Activated T-cell treated with anti-CD3 and anti-CD28 coated beads, Interleukin-2, amount 50 U/mL, for 24 hours (primary cell): Measurements from ENCODE around the gene SEL1L.
"Not testable (repeated sequence)": the region's sequence is repeated elsewhere in the genome, so short reads cannot be mapped to it uniquely, and the experiment has no call there.

Experiments
- DNase-seq: peaks from one replicate; pipeline ENCODE4 v3.0.0-alpha.2; 2020
- H3K27ac Mint-ChIP-seq: 2 replicates; pipeline ENCODE4 v1.8.0; 2020; ENCODE audit warnings: mild to moderate bottlenecking, mixed read lengths
- H3K27me3 Mint-ChIP-seq: 2 replicates; pipeline ENCODE4 v1.8.0; 2020; ENCODE audit warnings: mixed read lengths
- H3K36me3 Mint-ChIP-seq: 2 replicates; pipeline ENCODE4 v1.8.0; 2020; ENCODE audit warnings: low read depth, mixed read lengths
- H3K4me1 Mint-ChIP-seq: 2 replicates; pipeline ENCODE4 v1.8.0; 2020; ENCODE audit warnings: low read depth, mixed read lengths
- H3K4me3 Mint-ChIP-seq: 2 replicates; pipeline ENCODE4 v1.8.0; 2020; ENCODE audit warnings: mild to moderate bottlenecking, moderate library complexity, mixed read lengths
- H3K9me3 Mint-ChIP-seq: 2 replicates; pipeline ENCODE4 v1.8.0; 2020; ENCODE audit warnings: mixed read lengths

SEL1L gene

GRCh38 chr14:81515927-81516326 is 17.7 kb downstream of the SEL1L start:
- H3K4me3 Mint-ChIP-seq, H3K9me3 Mint-ChIP-seq, DNase-seq, H3K27me3 Mint-ChIP-seq, H3K27ac Mint-ChIP-seq: not testable (repeated sequence)
- peaks cover 93% of the 10 kb centered on the region for H3K36me3 Mint-ChIP-seq
- H3K4me1 Mint-ChIP-seq = peaks cover 43% of the 10 kb centered on the region

GRCh38 chr14:81512826-81513225 is 20.8 kb downstream of the SEL1L start:
- not testable (repeated sequence) for H3K4me3 Mint-ChIP-seq, H3K27ac Mint-ChIP-seq, H3K9me3 Mint-ChIP-seq, H3K27me3 Mint-ChIP-seq, DNase-seq
- H3K36me3 Mint-ChIP-seq = peaks cover 95% of the 10 kb centered on the region
- H3K4me1 Mint-ChIP-seq = peaks cover 42% of the 10 kb centered on the region

GRCh38 chr14:81511111-81511904 is 22.3 kb downstream of the SEL1L start:
- H3K27ac Mint-ChIP-seq = peak overlapping the region; percentile 47
- H3K27me3 Mint-ChIP-seq = no peaks in the 10 kb centered on the region
- DNase-seq = no peak
- H3K4me3 Mint-ChIP-seq = no peak overlapping the region
- no peaks in the 10 kb centered on the region for H3K9me3 Mint-ChIP-seq
- peaks cover 47% of the 10 kb centered on the region for H3K4me1 Mint-ChIP-seq
- peaks cover 95% of the 10 kb centered on the region for H3K36me3 Mint-ChIP-seq

- no peak for DNase-seq
- Mint-ChIP-seq H3K27me3 (no peaks in the 10 kb centered on the region), H3K9me3 (no peaks in the 10 kb centered on the region)
Observed at GRCh38 chr14:81509838-81510452, 23.7 kb downstream of the SEL1L start.

GRCh38 chr14:81509321-81509720 is 24.3 kb downstream of the SEL1L start:
- Mint-ChIP-seq H3K4me1 (peaks cover 44% of the 10 kb centered on the region), H3K27ac (peak overlapping the region; percentile 9), H3K27me3 (no peaks in the 10 kb centered on the region), H3K36me3 (peaks cover 90% of the 10 kb centered on the region), H3K9me3 (no peaks in the 10 kb centered on the region), H3K4me3 (no peak overlapping the region)
- no peak for DNase-seq

More at GRCh38 chr14:81509838-81510452, 23.7 kb downstream of the SEL1L start:
- peak overlapping the region; percentile 39 for H3K27ac Mint-ChIP-seq
- H3K4me3 Mint-ChIP-seq = no peak overlapping the region
- peaks cover 47% of the 10 kb centered on the region for H3K4me1 Mint-ChIP-seq
- peaks cover 92% of the 10 kb centered on the region for H3K36me3 Mint-ChIP-seq

GRCh38 chr14:81506487-81506886 is 27.2 kb downstream of the SEL1L start:
- H3K36me3 Mint-ChIP-seq = peaks cover 90% of the 10 kb centered on the region
- H3K27me3 Mint-ChIP-seq = no peaks in the 10 kb centered on the region
- no peaks in the 10 kb centered on the region for H3K9me3 Mint-ChIP-seq
- no peak for DNase-seq
- H3K4me3 Mint-ChIP-seq = no peak overlapping the region
- H3K27ac Mint-ChIP-seq = no peak overlapping the region
- peaks cover 30% of the 10 kb centered on the region for H3K4me1 Mint-ChIP-seq

GRCh38 chr14:81504864-81505263 is 28.8 kb downstream of the SEL1L start:
- H3K9me3 Mint-ChIP-seq = no peaks in the 10 kb centered on the region
- peaks cover 91% of the 10 kb centered on the region for H3K36me3 Mint-ChIP-seq
- no peak overlapping the region for H3K4me3 Mint-ChIP-seq
- H3K27ac Mint-ChIP-seq = no peak overlapping the region
- no peak for DNase-seq
- H3K4me1 Mint-ChIP-seq = peaks cover 17% of the 10 kb centered on the region
- no peaks in the 10 kb centered on the region for H3K27me3 Mint-ChIP-seq

GRCh38 chr14:81485781-81486180 is 47.9 kb downstream of the SEL1L start:
- Mint-ChIP-seq H3K36me3 (peaks cover 86% of the 10 kb centered on the region), H3K9me3 (no peaks in the 10 kb centered on the region), H3K27ac (peak overlapping the region; percentile 69), H3K4me1 (peaks cover 10% of the 10 kb centered on the region), H3K27me3 (no peaks in the 10 kb centered on the region), H3K4me3 (no peak overlapping the region)
- DNase-seq = no peak

- peaks cover 10% of the 10 kb centered on the region for H3K4me1 Mint-ChIP-seq
- DNase-seq = no peak
- H3K27ac Mint-ChIP-seq = peak overlapping the region; percentile 69
- H3K4me3 Mint-ChIP-seq = no peak overlapping the region
- no peaks in the 10 kb centered on the region for H3K27me3 Mint-ChIP-seq
- peaks cover 85% of the 10 kb centered on the region for H3K36me3 Mint-ChIP-seq
- H3K9me3 Mint-ChIP-seq = no peaks in the 10 kb centered on the region
Observed at GRCh38 chr14:81485372-81485771, 48.3 kb downstream of the SEL1L start.

- Mint-ChIP-seq H3K27ac (no peak overlapping the region), H3K27me3 (no peaks in the 10 kb centered on the region), H3K4me3 (no peak overlapping the region), H3K4me1 (peaks cover 12% of the 10 kb centered on the region), H3K9me3 (no peaks in the 10 kb centered on the region), H3K36me3 (peaks cover 86% of the 10 kb centered on the region)
- no peak for DNase-seq
Observed at GRCh38 chr14:81484120-81484519, 49.5 kb downstream of the SEL1L start.

GRCh38 chr14:81480741-81481140 is 52.9 kb downstream of the SEL1L start:
- Mint-ChIP-seq H3K27ac (no peak overlapping the region), H3K4me3 (no peak overlapping the region), H3K4me1 (peaks cover 16% of the 10 kb centered on the region), H3K36me3 (peaks cover 86% of the 10 kb centered on the region), H3K9me3 (no peaks in the 10 kb centered on the region), H3K27me3 (no peaks in the 10 kb centered on the region)
- DNase-seq = no peak

GRCh38 chr14:81478446-81478845 is 55.2 kb downstream of the SEL1L start:
- Mint-ChIP-seq H3K27ac (peak overlapping the region; percentile 64), H3K36me3 (peaks cover 84% of the 10 kb centered on the region), H3K4me1 (peaks cover 30% of the 10 kb centered on the region)

GRCh38 chr14:81476816-81477215 is 56.8 kb downstream of the SEL1L start:
- Mint-ChIP-seq H3K36me3 (peaks cover 88% of the 10 kb centered on the region), H3K9me3 (no peaks in the 10 kb centered on the region), H3K4me3 (no peak overlapping the region), H3K4me1 (peaks cover 44% of the 10 kb centered on the region), H3K27me3 (no peaks in the 10 kb centered on the region), H3K27ac (no peak overlapping the region)
- DNase-seq = no peak

More at GRCh38 chr14:81478446-81478845, 55.2 kb downstream of the SEL1L start:
- Mint-ChIP-seq H3K4me3 (no peak overlapping the region), H3K9me3 (no peaks in the 10 kb centered on the region), H3K27me3 (no peaks in the 10 kb centered on the region)
- no peak for DNase-seq

GRCh38 chr14:81474685-81475324 is 58.8 kb downstream of the SEL1L start:
- Mint-ChIP-seq H3K27ac (peak overlapping the region; percentile 92), H3K4me1 (peaks cover 59% of the 10 kb centered on the region), H3K36me3 (peaks cover 85% of the 10 kb centered on the region), H3K27me3 (no peaks in the 10 kb centered on the region), H3K4me3 (peak overlapping the region; percentile 52), H3K9me3 (no peaks in the 10 kb centered on the region)
- no peak for DNase-seq

- peaks cover 61% of the 10 kb centered on the region for H3K4me1 Mint-ChIP-seq
Observed at GRCh38 chr14:81474148-81474492, 59.5 kb downstream of the SEL1L start.

More at GRCh38 chr14:81474148-81474492, 59.5 kb downstream of the SEL1L start:
- H3K9me3 Mint-ChIP-seq = no peaks in the 10 kb centered on the region
- DNase-seq = no peak
- H3K27me3 Mint-ChIP-seq = no peaks in the 10 kb centered on the region
- peaks cover 78% of the 10 kb centered on the region for H3K36me3 Mint-ChIP-seq
- H3K4me3 Mint-ChIP-seq = peak overlapping the region; percentile 52
- peak overlapping the region; percentile 92 for H3K27ac Mint-ChIP-seq
